ENCODE results near the gene SMURF1.

DNA sequence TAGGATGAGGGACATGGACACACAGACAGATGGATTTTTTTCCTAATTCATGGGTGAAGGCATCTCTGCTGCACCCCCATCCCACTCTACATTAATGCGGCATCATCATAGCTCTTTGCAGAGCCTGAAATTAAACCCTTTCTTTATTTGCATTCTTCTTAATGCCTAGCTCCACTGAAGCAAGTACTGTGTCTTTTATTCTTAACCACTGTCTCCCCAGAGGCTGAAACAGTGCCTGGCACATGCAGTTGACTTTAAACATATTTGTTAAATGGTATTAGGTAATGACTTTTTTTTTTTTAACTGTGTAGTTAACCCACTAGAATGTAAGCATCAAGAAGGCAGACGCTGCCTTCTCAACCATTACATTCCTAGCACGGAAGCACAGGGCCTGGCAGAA lies 73.5 kb downstream of the SMURF1 start:
- TF ChIP-seq POLR2AphosphoS5 (IDR thresholded peaks at IDR 0.05; ENCODE audit: low read depth, low read length) (no peak), POLR2A (IDR thresholded peaks at IDR 0.05; ENCODE audit: low read depth, low read length) (no peak), TAF1 (IDR thresholded peaks at IDR 0.05; ENCODE audit: low read depth, low read length) (no peak)

Measured in GM12891 (cell line).